Upper lobe of left lung (tissue), 4 donors: ENCODE data around the gene ZNF766.
A peak's percentile ranks its signal among the peaks of the same experiment; 100 is the strongest.

Experiments used
- CTCF ChIP-seq, 6 experiments: fragments of 450-650 bp in 4 of 6; fragments of 200-600 bp in 2 of 6; sonication (generic) in 2 of 6; IDR thresholded peaks; one replicate each; pipeline ENCODE4 v1.5.1; 2016 to 2019; ENCODE audit warnings: antibody characterized with exemption in 6 of 6
- EP300 ChIP-seq, 4 donors: sonication (generic); formaldehyde crosslinking; IDR thresholded peaks; one replicate each; pipeline ENCODE4 v1.5.1; 2017; ENCODE audit warnings: antibody characterized with exemption in 4 of 4, control low read depth in 2 of 4
- POLR2A ChIP-seq, 4 donors: fragments of 450-650 bp; IDR thresholded peaks; one replicate each; pipeline ENCODE4 v1.5.1; 2016 to 2017; ENCODE audit warnings: antibody characterized with exemption in 4 of 4, mild to moderate bottlenecking in 2 of 4
- POLR2AphosphoS5 ChIP-seq, 2 donors: sonication (generic); formaldehyde crosslinking; IDR thresholded peaks; one replicate each; pipeline ENCODE4 v1.5.1; 2017; ENCODE audit warnings: antibody characterized with exemption in 2 of 2

GRCh38 chr19:52336117-52336790 is 66.9 kb downstream of the ZNF766 start, which contains the start of gene ZNF610:
- no peak for TF ChIP-seq CTCF (IDR thresholded peaks at IDR 0.05)
- peak in 1 of 4 donors; percentile 53 for TF ChIP-seq EP300 (IDR thresholded peaks at IDR 0.05)
- peak; percentile 81 to 87 for TF ChIP-seq POLR2AphosphoS5 (IDR thresholded peaks at IDR 0.05)
- TF ChIP-seq POLR2A (IDR thresholded peaks at IDR 0.05), result peak in 3 of 4 donors; percentile 45 to 72 (median 69)
